ENCODE data around the gene PLEKHG1.

GRCh38 chr6:150565945-150566344 is 33.7 kb upstream of the PLEKHG1 start:
- no peak for TF ChIP-seq EP300 (IDR thresholded peaks at IDR 0.05)
- TF ChIP-seq, protein P1, sequence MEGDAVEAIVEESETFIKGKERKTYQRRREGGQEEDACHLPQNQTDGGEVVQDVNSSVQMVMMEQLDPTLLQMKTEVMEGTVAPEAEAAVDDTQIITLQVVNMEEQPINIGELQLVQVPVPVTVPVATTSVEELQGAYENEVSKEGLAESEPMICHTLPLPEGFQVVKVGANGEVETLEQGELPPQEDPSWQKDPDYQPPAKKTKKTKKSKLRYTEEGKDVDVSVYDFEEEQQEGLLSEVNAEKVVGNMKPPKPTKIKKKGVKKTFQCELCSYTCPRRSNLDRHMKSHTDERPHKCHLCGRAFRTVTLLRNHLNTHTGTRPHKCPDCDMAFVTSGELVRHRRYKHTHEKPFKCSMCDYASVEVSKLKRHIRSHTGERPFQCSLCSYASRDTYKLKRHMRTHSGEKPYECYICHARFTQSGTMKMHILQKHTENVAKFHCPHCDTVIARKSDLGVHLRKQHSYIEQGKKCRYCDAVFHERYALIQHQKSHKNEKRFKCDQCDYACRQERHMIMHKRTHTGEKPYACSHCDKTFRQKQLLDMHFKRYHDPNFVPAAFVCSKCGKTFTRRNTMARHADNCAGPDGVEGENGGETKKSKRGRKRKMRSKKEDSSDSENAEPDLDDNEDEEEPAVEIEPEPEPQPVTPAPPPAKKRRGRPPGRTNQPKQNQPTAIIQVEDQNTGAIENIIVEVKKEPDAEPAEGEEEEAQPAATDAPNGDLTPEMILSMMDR (IDR thresholded peaks at IDR 0.05): no peak
- TF ChIP-seq POLR2A (IDR thresholded peaks at IDR 0.05): no peak
- TF ChIP-seq POLR2AphosphoS5 (IDR thresholded peaks at IDR 0.05): no peak

All from sigmoid colon (tissue), 4 donors.